ENCODE results near the gene FREM1. TPM values are rescaled to one million over a fixed set of nuclear protein-coding genes. Genes with fewer than 3 reads are reported as not detected.

Gene FREM1
- 10 to 100 TPM in 1 of 3 donors, 1 to 10 TPM in 2; 4.1 to 12.2 (median 4.3) TPM for total RNA-seq

- no peak for DNase-seq (ENCODE audit: low spot score in 2 of 2)
- H3K4me1 ChIP-seq = no peaks in the 10 kb centered on the region
- peak within 1 kb of the TSS; percentile 49 to 52 for H3K27ac ChIP-seq
- no peaks in the 10 kb centered on the region for H3K27me3 ChIP-seq
- TF ChIP-seq POLR2A (IDR thresholded peaks at IDR 0.05) (no peak), POLR2AphosphoS5 (IDR thresholded peaks at IDR 0.05) (no peak), CTCF (IDR thresholded peaks at IDR 0.05) (no peak)
- no peaks in the 10 kb centered on the region for H3K9me3 ChIP-seq
- no peaks in the 10 kb centered on the region for H3K36me3 ChIP-seq
- intact Hi-C loops (cut with DNase I; ENCODE audit: low total_unique reads) = no loop called here
- peak within 1 kb of the TSS; percentile 19 to 59 (median 45) for H3K4me3 ChIP-seq
Measured at GRCh38 chr9:14909961-14910805, at the start of gene FREM1. Gene FREM1, minus strand, starts transcription at chr9:14910428. Its CDS starts 41,451 bp downstream, at chr9:14868977.

- no peak overlapping the region for H3K27ac ChIP-seq
- no peaks in the 10 kb centered on the region for H3K9me3 ChIP-seq
- TF ChIP-seq POLR2A (IDR thresholded peaks at IDR 0.05) (no peak), CTCF (IDR thresholded peaks at IDR 0.05) (no peak), POLR2AphosphoS5 (IDR thresholded peaks at IDR 0.05) (no peak)
- no peaks in the 10 kb centered on the region for H3K27me3 ChIP-seq
- H3K4me3 ChIP-seq = no peak overlapping the region
- intact Hi-C loops (cut with DNase I; ENCODE audit: low total_unique reads) = no loop called here
- peaks cover 0 to 3% of the 10 kb centered on the region in 2 donors for H3K4me1 ChIP-seq
- DNase-seq (ENCODE audit: low spot score in 2 of 2) = no peak
- no peaks in the 10 kb centered on the region for H3K36me3 ChIP-seq
Measured at GRCh38 chr9:14958989-14959388, 48.8 kb upstream of the FREM1 start.

- intact Hi-C loops (cut with DNase I; ENCODE audit: low total_unique reads) = no loop called here
- H3K36me3 ChIP-seq = no peaks in the 10 kb centered on the region
- H3K4me1 ChIP-seq = peaks cover 0 to 3% of the 10 kb centered on the region in 2 donors
- peak overlapping the region in 1 of 2 donors; percentile 43 for H3K27ac ChIP-seq
- DNase-seq (ENCODE audit: low spot score in 2 of 2) = no peak
- H3K27me3 ChIP-seq = no peaks in the 10 kb centered on the region
- no peak for TF ChIP-seq CTCF (IDR thresholded peaks at IDR 0.05)
- no peak for TF ChIP-seq POLR2AphosphoS5 (IDR thresholded peaks at IDR 0.05)
- no peak for TF ChIP-seq POLR2A (IDR thresholded peaks at IDR 0.05)
- H3K4me3 ChIP-seq = no peak overlapping the region
- H3K9me3 ChIP-seq = no peaks in the 10 kb centered on the region
Measured at GRCh38 chr9:14957109-14957508, 46.9 kb upstream of the FREM1 start.

- H3K9me3 ChIP-seq = no peaks in the 10 kb centered on the region
- H3K4me1 ChIP-seq = no peaks in the 10 kb centered on the region
- peak overlapping the region in 1 of 2 donors; percentile 48 for H3K27ac ChIP-seq
- intact Hi-C loops (cut with DNase I; ENCODE audit: low total_unique reads) = no loop called here
- H3K36me3 ChIP-seq = no peaks in the 10 kb centered on the region
- TF ChIP-seq CTCF (IDR thresholded peaks at IDR 0.05) (no peak), POLR2AphosphoS5 (IDR thresholded peaks at IDR 0.05) (no peak), POLR2A (IDR thresholded peaks at IDR 0.05) (no peak)
- H3K27me3 ChIP-seq = no peaks in the 10 kb centered on the region
- no peak for DNase-seq (ENCODE audit: low spot score in 2 of 2)
- H3K4me3 ChIP-seq = no peak overlapping the region
Measured at GRCh38 chr9:14956208-14956607, 46.0 kb upstream of the FREM1 start.

- Histone ChIP-seq H3K27me3 (no peaks in the 10 kb centered on the region), H3K9me3 (no peaks in the 10 kb centered on the region), H3K36me3 (no peaks in the 10 kb centered on the region), H3K27ac (no peak overlapping the region), H3K4me3 (no peak overlapping the region), H3K4me1 (no peaks in the 10 kb centered on the region)
- DNase-seq (ENCODE audit: low spot score in 2 of 2) = no peak
- intact Hi-C loops (cut with DNase I; ENCODE audit: low total_unique reads) = no loop called here
- TF ChIP-seq CTCF (IDR thresholded peaks at IDR 0.05) (no peak), POLR2AphosphoS5 (IDR thresholded peaks at IDR 0.05) (no peak), POLR2A (IDR thresholded peaks at IDR 0.05) (no peak)
Measured at GRCh38 chr9:14945351-14945750, 35.1 kb upstream of the FREM1 start.

Measured in breast epithelium (tissue), 4 donors.